CD4-positive, alpha-beta T cell treated with Interleukin-2 at 100 ng/mL for 4 hours (primary cell): ENCODE results near the gene PRKAR1B.
"Not testable (repeated sequence)": the region's sequence is repeated elsewhere in the genome, so short reads cannot be mapped to it uniquely, and the experiment has no call there.

ENCODE experiments used
- DNase-seq: peaks from one replicate; pipeline ENCODE4 v3.0.0-alpha.2; 2020; ENCODE audit warnings: low spot score

The PRKAR1B gene

GRCh38 chr7:756928-757560 is 30.0 kb upstream of the PRKAR1B start:
- no peak for DNase-seq

- DNase-seq, result no peak
These were observed 29.3 kb upstream of the PRKAR1B start for GRCh38 chr7:756231-756927.

GRCh38 chr7:755413-755805 is 28.3 kb upstream of the PRKAR1B start:
- DNase-seq, result no peak

DNA sequence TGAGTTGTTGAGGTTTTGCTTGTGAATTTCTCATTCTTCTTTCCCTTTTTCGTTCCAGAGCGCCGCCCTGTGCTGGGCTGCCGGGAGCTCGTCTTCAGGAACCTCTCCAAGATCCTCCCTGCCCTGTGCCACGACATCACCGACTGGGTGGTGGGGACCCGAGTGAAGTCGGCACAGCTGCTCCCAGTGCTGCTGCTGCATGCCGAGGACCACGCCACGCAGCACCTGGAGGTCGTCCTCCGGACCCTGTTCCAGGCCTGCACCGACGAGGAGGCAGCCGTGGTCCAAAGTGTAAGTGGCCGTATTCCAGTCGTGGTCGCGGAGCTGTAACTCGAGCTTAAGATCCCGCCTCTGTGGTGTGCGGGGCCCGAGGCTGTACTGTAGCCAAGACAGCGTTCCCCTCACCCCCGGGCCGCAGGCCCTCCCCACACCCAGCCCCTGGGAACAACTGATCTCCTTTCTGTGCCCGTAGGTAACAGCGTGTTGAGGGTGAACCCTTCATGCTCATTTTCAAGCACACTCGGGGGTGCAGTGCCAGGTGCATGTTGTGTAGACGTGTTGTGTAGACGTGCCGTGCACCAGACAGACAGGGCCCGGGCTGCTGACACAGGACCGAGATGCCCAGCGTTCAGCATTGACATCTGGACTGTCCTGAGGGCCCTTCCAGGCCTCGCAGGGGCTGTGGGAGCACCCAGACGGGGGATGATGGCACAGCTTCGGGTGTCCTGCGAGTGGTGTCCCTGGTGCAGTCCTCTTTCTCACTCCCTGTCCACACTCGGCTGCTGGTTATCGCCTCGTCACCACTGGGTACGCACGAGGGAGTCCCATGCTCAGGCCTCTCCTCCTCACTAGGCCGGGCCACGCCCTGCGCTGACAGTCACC is 27.7 kb upstream of the PRKAR1B start:
- DNase-seq, result no peak

GRCh38 chr7:753190-753589 is 26.1 kb upstream of the PRKAR1B start:
- DNase-seq, result no peak

- DNase-seq, result not testable (repeated sequence)
These were observed 25.2 kb upstream of the PRKAR1B start for GRCh38 chr7:752256-752655.

- no peak for DNase-seq
These were observed 24.7 kb upstream of the PRKAR1B start for GRCh38 chr7:751826-752225.

GRCh38 chr7:750111-750905 is 23.2 kb upstream of the PRKAR1B start:
- no peak for DNase-seq

DNA sequence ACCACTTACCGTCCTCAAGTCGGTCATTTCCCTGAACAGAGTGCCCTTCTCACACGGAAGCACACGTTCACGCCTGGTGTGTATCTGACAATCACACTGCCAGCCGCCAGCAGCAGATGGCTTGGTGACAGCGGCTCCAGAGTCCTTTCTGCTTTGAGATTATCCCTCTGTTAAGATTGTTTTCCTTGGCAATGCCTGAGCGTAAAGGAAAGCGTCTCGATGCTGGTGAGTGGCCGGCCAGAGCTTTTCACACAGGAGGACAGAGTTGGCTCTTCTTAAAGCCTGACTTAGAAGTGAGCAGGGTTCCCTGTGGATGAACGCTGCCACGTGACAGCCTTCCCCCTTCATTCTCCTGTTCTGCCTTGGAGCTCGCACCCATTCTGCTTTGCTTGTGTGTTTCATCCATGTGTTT is 22.1 kb upstream of the PRKAR1B start:
- no peak for DNase-seq

DNA sequence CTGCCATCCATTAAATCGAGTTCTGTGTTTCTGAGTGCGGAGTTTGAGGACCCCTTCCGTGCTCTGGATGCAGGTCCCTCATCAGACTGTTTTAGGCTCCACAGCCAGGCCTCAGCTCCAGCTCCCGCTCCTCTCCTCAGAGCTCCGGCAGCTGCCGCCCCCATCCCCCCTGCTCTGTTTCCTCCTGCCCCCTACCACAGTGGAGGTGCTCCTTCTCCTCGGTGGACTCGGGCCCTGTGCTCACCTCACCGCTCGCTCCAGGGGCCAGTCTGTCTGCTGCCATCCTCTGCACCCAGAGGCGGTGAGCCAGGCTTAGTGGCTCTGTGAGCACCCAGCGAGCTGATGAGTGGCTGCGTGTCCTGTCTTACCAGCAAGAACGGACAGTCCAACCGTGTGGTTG is 21.4 kb upstream of the PRKAR1B start:
- DNase-seq, result no peak

DNA sequence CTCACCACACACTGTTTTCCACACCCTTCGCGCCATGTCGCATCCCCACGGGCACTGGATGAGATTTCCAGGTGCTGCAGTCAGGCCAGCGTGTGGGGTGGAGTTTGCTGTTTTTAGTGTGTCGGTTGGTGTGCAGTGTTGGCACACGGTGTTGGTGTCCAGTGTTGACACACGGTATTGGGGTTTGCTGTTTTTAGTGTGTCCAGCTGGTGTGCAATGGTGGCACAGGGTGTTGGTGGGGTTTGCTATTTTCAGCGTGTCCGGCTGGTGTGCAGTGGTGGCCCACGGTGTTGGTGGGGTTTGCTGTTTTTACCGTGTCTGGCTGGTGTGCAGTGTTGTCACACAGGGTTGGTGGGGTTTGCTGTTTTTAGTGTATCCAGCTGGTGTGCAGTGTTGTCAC is 20.1 kb upstream of the PRKAR1B start:
- DNase-seq, result no peak

DNA sequence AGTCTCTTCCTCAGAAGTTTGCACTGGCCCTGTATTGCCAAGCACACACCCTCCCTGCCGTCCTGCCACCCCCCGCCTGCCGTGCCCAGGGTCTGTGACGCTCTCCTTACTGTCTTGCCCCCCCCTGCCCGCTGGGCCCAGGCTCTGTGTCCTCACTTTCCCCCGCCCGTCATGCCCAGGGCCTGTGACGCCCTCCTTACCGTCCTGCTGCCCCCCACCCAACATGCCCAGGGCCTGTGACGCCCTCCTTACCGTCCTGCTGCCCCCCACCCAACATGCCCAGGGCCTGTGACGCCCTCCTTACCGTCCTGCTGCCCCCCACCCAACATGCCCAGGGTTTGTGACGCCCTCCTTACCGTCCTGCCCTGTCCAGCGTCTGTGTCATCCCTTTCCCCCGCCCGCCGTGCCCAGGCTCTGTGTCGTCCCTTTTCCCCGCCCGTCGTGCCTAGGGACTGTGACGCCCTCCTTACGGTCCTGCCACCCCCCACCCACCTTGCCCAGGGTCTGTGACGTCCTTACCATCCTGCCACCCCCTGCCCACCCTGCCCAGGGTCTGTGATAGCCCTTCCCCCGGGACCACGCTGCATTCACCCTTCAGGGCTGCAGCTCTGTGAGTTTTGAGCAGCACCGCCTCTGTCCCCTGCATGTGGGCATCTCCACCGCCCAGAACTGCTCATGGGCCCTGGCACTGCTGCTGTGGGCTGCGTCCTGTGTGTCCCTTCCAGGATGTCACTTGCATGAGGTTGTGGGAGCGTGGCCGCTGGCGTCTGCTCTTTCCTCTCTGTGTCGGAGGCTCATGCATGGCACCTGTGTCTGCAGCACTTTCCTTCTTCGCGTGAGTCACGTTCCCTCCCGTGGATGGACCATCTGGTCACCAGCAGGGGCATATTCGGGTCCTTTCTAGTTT is 19.3 kb upstream of the PRKAR1B start:
- DNase-seq, result no peak

DNA sequence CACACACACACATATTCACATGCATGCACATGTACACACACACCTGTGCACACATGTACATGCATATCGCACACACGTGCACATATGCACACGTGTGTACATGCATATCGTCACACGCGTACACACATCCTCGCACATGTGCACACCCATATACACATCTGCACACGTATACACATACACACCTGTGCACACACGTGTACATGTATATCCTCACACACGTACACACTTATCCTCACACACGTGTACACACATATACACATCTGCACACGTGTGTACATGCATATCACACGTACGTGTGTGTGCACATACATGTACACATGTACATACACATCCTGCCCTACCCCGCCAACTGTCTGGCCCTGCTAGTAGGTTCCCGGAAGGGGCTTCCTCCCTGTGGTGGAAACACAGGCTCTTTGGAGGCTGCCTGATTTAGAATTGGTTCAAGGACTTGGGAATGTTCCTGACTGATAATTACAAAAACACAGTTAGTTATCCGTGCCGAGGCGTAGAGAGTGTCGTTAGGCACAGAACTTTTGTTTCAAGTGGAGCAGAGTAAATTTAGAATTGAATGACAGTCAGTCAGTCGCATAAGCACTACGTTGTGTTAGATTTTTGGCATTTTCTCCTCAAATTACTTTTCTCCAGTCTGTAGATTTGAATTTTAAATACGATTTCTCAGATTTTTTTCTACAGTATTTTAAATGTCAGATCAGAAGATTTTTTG is 18.5 kb upstream of the PRKAR1B start:
- no peak for DNase-seq

DNA sequence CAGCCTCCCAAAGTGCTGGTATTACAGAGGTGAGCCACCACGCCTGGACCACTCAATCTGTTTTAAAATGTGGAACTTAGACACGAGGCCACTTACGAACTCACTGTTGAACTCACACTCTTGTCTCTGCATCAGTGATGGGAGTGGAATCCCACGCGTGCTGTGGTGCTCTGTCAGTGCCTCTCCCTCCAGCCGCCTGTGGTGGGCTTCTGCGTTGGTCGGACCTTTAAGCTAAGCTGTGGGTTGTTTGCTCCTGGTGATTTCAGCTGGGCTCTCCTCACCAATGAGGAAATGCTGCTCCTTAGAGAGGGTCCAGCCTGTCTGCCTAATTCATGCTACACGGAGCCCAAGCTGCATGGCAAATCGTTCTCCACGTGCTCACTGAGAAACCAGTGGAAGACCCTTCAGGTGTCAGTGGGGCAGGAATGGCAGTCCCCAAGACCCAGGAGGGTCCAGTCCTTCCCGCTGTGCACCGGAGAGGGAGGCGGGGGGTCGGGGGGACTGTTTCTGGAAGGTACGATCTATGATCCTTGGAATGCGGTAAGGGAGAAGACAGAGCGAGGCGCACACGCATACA is 17.9 kb upstream of the PRKAR1B start:
- no peak for DNase-seq

DNA sequence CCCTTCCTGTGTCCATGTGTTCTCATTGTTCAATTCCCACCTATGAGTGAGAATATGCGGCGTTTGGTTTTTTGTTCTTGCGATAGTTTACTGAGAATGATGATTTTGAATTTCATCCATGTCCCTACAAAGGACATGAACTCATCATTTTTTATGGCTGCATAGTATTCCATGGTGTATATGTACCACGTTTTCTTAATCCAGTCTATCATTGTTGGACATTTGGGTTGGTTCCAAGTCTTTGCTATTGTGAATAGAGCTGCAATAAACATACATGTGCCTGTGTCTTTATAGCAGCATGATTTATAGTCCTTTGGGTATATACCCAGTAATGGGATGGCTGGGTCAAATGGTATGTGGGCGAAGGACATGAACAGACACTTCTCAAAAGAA is 17.0 kb upstream of the PRKAR1B start:
- DNase-seq, result not testable (repeated sequence)

- DNase-seq, result not testable (repeated sequence)
These were observed 16.5 kb upstream of the PRKAR1B start for GRCh38 chr7:743341-744127.

DNA sequence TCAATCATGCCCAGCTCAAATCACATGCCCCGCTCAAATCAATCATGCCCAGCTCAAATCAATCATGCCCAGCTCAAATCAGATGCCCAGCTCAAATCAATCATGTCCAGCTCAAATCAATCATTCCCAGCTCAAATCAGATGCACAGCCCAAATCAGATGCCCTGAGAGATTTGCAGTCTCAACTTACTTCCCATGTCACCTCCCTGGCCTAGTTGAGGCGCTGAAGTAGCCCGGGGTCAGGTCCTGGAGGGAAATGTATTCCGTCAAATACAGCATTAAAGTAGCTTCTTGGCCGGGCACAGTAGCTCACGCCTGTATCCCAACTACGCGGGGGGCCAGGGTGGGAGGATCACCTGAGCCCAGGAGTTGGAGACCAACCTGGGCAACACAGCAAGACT is 15.7 kb upstream of the PRKAR1B start:
- DNase-seq, result no peak

GRCh38 chr7:741850-742249 is 14.8 kb upstream of the PRKAR1B start:
- no peak for DNase-seq

DNA sequence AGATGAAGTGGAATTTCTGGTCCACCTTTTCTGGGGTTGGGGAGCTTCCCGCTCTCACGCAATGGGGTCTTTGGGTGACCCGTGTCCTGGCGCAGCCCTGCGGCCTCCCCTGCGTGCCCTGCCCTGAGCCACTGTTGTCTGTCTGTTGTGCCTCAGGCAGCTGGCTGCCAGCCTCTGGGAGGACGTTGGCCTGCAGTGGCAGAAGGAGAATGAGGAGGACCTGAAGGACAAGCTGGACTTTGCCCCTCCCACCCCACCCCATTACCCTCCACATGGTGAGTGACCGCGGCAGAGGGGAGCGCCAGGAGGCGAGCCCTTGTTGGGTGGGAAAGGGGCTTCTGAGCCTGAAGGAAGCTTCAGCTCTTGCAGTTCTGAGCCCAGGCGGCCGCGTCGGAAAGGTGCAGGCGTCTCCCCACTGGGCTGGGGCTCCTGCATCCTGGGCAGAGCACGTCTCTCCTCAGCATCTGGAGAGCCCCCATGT is 14.2 kb upstream of the PRKAR1B start:
- DNase-seq, result no peak
